ENCODE results near the gene ARL17B.
"Not testable (repeated sequence)": the region's sequence is repeated elsewhere in the genome, so short reads cannot be mapped to it uniquely, and the experiment has no call there.

DNA sequence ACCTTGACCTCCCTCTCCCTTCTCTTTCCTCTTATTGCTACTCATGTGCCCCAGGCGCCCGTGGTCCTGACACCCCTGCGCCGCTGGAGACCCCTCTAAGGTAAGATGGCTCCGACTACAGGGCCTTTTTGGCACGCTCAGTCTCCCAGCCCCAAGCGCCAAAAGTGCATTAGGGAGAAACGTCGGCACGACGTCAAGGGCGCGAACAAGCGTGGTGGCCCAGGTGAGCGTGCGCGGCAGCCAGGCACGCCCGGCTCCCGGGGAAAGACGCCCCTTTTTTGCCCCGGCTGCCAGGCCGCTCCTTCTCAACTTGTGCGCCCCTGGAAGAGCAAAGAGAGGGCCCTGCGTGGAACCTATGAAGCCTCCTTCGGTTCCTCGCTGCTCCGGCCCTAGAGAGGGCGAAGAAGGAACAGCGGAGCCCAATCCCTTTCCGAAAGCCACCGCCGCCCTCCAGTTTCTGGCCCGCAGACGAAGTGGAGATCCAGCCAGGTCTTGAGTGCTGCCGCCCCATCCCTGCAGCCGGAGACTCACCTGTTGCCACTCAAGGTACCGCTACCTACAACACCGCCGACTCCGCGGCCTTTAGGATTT is 326 bp downstream of the ARL17B start:
- TF ChIP-seq, protein P1, sequence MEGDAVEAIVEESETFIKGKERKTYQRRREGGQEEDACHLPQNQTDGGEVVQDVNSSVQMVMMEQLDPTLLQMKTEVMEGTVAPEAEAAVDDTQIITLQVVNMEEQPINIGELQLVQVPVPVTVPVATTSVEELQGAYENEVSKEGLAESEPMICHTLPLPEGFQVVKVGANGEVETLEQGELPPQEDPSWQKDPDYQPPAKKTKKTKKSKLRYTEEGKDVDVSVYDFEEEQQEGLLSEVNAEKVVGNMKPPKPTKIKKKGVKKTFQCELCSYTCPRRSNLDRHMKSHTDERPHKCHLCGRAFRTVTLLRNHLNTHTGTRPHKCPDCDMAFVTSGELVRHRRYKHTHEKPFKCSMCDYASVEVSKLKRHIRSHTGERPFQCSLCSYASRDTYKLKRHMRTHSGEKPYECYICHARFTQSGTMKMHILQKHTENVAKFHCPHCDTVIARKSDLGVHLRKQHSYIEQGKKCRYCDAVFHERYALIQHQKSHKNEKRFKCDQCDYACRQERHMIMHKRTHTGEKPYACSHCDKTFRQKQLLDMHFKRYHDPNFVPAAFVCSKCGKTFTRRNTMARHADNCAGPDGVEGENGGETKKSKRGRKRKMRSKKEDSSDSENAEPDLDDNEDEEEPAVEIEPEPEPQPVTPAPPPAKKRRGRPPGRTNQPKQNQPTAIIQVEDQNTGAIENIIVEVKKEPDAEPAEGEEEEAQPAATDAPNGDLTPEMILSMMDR (IDR thresholded peaks at IDR 0.05): not testable (repeated sequence)
- not testable (repeated sequence) for TF ChIP-seq POLR2A, POLR2AphosphoS5 (IDR thresholded peaks at IDR 0.05)

Measured in prostate gland (tissue), 2 donors.